GM12875 (cell line): Measurements from ENCODE around the gene ELOVL2.

Experiments used
- H3K4me3 ChIP-seq: one replicate; pipeline ENCODE4 v1.5.1; 2011; ENCODE audit warnings: low read depth, low read length, control low read depth
- CTCF ChIP-seq: IDR thresholded peaks from 2 replicates; pipeline ENCODE4 v1.5.1; 2011; ENCODE audit warnings: low read depth, mild to moderate bottlenecking, control low read depth, inconsistent platforms, low read length, moderate library complexity, borderline replicate concordance; ENCODE audit not compliant: insufficient read depth

The ELOVL2 gene

GRCh38 chr6:10960171-10960570 is 83.9 kb downstream of the ELOVL2 start:
- no peak for TF ChIP-seq CTCF
- H3K4me3 ChIP-seq, result no peak overlapping the region

- TF ChIP-seq CTCF, result no peak
- no peak overlapping the region for H3K4me3 ChIP-seq
These were observed 86.7 kb downstream of the ELOVL2 start for GRCh38 chr6:10957414-10957886.

- no peak overlapping the region for H3K4me3 ChIP-seq
- TF ChIP-seq CTCF, result no peak
These were observed 87.3 kb downstream of the ELOVL2 start for GRCh38 chr6:10956776-10957175.

- H3K4me3 ChIP-seq, result no peak overlapping the region
- TF ChIP-seq CTCF, result peak; percentile 94
These were observed 89.5 kb downstream of the ELOVL2 start for GRCh38 chr6:10954590-10955010.

GRCh38 chr6:10951675-10952282 is 92.3 kb downstream of the ELOVL2 start:
- peak; percentile 35; the same call in 1 of the 2 replicates for TF ChIP-seq CTCF
- no peak overlapping the region for H3K4me3 ChIP-seq

GRCh38 chr6:10949579-10950490 is 94.3 kb downstream of the ELOVL2 start:
- TF ChIP-seq CTCF, result no peak
- H3K4me3 ChIP-seq, result no peak overlapping the region
